ELR (cell line): Measurements from ENCODE around the gene PREX1.

Experiments used
- DNase-seq: peaks from one replicate; pipeline ENCODE4 v3.0.0-alpha.2; 2015; ENCODE audit warnings: low read depth

The PREX1 gene

GRCh38 chr20:48680650-48681049 lies 147.1 kb downstream of the PREX1 start:
- no peak for DNase-seq

- no peak for DNase-seq
These were observed 148.2 kb downstream of the PREX1 start for GRCh38 chr20:48679599-48679998.

- no peak for DNase-seq
These were observed 148.8 kb downstream of the PREX1 start for GRCh38 chr20:48679011-48679410.

GRCh38 chr20:48678421-48678820 lies 149.4 kb downstream of the PREX1 start:
- no peak for DNase-seq

DNA sequence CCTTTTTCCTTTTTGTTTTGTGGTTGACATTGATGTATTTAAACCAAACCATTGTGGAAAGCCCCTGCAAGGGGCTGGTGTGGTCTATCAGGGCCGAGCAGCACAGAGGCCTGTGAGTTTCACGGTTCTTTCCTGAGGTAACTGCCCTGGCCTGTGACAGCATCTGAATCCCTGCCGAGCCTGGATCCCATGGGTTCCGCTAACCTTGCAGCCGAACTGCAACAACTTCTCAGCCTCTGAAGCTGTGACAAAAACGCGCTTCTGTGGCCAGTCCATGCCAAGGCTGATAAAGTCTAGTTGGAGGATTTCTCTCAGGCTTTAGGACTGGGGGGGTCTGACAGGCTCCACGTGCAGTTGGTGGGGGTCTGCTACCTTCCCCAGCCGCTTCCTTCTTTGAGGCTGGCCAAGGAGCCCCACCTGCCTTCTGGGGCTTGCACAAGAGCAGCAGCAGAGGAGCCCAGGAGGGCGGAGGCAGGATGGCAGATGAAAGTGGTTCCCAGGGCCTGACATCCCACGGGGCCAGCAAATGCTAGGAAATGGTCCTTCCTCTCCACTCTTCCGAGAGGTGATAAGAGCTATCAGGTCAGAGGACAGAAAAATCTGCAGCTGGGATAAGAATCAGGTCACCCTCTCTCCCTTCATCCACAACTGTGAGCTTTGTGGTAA lies 150.9 kb downstream of the PREX1 start:
- no peak for DNase-seq

GRCh38 chr20:48676125-48676524 lies 151.7 kb downstream of the PREX1 start:
- no peak for DNase-seq

DNA sequence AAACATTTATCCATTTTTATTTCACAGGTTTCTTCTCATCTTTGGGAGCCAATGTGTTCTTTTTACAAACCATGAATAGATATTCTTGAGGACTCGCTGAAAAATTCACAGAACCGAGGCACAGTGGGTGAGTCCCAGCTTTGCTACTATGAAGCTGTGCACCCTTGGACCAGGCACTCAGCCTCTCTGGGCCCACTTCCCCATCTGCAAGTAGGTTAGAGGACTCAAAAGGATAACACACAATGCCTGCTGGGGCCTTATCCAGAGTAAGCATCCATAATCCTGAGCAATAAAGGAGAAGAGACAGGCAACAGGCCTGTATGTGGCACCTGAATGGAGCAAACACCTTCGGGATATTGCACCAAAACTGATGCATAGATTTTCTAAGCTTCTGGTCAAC lies 153.3 kb downstream of the PREX1 start:
- DNase-seq = no peak

GRCh38 chr20:48673507-48673906 lies 154.3 kb downstream of the PREX1 start:
- no peak for DNase-seq

- DNase-seq = no peak
These were observed 155.5 kb downstream of the PREX1 start for GRCh38 chr20:48672324-48672723.

GRCh38 chr20:48671141-48671540 lies 156.7 kb downstream of the PREX1 start:
- DNase-seq = no peak

DNA sequence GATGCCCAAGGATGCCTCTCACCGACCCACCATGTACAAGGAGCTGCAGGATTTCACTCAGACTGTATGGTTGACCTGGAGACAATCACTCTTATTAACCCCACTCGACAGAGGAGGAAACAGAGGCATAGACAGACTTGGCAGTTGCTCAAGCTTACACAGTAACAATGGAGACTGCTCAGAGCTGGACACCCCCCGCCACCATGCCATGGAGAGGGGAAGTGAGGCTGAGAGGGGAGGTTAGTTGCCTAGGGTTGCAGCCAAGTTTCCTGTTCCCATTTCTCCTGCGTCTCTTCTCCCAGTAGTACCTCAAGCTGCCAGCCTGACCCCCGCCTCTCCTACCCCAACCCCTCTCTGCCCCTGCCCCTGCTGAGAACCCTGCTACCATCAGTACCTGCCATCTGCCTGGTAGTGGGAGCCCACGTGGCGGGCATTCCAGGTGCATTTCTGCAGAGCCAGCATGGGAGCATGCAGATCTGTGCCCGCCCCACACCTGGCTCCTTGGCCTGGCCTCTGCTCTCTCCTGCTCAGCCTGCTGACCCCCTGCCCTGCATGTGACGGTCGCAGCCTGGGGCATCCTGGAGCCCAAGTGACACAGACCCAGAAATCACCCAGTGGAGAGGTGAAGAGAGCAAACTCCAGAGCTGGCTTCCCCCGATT lies 157.7 kb downstream of the PREX1 start:
- no peak for DNase-seq

DNA sequence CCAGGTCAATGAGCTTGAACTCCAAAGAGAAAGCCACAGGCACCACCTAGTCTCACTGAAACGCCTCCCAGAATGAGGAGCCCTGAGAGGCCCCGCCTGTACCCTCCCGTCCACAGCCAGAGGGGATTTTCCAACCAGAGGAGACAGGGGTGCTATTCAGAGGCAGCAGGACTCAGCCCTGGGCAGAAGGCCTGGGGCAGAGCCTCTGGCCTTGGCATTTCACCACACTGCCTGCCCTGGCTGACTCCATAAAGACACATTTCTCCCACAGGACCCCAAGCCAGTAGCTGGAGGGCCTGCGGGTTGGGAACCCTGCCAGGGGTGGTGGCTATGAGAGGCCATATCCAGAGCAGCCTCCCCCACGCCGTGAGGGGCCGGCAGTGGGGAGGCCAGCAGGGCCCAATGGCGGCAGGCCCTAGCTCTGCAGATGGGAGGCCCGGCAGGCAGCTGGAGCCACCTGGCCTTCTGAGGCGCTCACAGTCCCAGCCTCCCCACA lies 159.3 kb downstream of the PREX1 start:
- DNase-seq = no peak

DNA sequence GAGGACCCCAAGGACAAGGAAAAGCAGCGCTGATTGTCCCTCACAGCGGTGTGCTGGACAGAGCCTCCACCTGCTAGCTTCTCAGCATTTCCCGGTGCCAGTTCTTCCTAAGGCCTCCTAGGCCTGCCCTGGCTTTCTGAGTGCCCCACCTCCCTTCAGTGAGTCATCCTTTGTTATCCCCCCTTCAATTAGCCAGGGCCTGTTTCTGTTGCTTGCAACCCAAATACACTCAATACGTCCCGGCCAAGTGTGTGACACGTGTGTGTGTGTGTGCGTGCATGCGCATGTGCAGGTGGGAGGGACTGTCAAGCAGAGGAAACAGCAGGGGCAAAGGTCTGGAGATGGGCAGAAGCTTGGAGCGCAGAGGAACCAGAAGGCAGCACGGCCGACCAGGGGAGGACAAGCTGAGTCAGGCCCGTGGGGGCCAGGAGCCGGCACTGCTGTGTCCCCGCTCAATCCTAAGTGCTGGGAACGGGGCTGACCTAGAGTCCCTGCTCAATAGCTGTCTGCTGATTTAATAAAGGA lies 159.8 kb downstream of the PREX1 start:
- DNase-seq = no peak

DNA sequence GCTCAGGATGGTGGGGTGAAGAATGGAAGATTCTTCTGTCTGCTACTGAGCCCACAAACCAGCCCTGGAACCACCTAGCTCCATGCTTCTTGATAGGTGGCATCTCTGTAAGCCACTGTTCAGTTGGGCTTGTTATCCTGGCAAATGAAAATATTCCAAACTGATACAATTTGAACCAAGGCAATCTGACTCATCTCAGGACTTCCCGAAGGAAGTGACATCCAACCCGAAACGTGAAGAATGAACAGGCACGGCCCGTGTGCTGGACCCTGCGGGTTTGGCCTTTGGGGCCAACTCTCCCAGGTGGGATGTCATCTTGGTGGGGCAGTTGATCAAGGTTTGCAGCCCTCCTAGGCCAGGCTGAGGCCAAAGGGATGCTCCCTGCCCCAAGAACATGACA lies 160.3 kb downstream of the PREX1 start:
- no peak for DNase-seq

DNA sequence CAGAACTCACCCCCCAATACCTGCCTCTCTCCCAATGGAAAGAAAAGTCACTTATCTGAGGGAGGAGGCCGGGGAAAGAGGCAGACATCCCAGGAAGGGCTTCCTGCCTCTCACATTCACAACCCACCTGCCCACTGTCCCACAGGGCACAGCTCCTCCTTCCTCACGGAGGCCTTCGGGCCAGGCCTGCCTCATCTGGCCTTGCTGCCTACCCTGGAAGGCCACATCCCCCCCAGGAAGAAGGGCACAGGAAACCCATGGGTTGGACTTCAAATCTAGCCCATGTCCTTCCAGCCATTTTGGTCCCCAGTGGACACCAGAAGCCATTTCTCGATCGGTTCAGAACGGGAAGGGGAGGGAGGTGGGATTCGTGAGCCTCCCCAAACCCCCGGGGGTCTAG lies 162.0 kb downstream of the PREX1 start:
- DNase-seq = no peak

- no peak for DNase-seq
These were observed 165.1 kb downstream of the PREX1 start for GRCh38 chr20:48662711-48663110.

DNA sequence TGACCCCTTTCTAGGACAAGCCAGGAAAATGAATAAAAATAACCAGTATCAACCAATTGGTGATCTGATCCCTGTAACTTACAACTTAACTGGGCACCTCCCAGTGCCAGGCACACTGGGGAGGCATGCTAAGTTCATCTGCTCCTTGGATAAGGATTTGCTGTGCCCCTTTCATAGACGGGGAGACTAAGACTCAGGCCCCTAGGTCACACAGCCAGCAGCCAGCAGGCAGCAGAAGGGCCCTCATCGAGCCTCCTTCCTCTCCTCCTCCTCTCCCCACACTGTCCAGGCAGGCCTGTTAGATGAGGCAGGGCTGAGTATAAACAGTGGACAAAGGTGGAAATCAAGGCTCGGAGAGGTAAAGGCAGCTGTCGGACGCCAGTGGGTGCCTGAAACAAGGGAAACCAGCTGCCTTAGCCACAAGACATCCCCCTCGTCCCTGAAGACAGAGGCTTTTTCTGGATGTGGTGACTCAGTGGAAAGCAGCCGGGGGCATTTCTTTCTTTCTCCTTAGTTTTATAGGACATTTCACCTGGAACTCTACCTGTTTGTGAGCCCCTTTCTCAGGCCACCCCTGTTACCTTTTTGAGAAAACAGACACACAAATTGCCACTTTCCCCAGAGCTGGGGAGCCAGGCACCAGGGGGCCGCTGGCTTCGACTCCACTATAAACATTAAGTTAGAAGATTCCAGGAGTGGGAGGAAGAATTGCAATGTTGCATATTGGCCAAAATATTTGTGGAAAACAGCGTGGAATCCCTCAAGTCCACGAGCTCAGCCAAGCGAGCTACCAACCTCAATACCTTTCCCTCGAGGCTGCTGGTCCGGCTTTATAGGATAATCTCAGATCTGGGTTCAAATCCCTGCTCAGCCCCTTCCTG lies 166.0 kb downstream of the PREX1 start:
- no peak for DNase-seq

GRCh38 chr20:48660788-48661187 lies 167.0 kb downstream of the PREX1 start:
- DNase-seq = no peak

- no peak for DNase-seq
These were observed 167.9 kb downstream of the PREX1 start for GRCh38 chr20:48659858-48660257.

GRCh38 chr20:48658505-48658904 lies 169.3 kb downstream of the PREX1 start:
- no peak for DNase-seq

DNA sequence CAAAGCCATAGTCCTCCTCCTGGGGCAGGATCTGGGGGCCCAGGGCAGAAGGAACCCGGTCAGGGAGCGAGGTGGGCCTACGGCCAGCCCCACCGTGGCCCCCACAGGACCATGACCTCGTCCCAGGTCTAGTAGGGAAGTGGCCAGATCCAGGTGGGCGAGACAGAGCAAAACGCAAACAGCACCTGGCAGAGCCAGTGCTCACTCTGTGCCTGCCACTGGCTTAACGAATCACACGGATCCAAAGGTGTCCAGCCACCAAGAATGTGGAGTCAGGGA lies 169.7 kb downstream of the PREX1 start:
- DNase-seq = no peak

DNA sequence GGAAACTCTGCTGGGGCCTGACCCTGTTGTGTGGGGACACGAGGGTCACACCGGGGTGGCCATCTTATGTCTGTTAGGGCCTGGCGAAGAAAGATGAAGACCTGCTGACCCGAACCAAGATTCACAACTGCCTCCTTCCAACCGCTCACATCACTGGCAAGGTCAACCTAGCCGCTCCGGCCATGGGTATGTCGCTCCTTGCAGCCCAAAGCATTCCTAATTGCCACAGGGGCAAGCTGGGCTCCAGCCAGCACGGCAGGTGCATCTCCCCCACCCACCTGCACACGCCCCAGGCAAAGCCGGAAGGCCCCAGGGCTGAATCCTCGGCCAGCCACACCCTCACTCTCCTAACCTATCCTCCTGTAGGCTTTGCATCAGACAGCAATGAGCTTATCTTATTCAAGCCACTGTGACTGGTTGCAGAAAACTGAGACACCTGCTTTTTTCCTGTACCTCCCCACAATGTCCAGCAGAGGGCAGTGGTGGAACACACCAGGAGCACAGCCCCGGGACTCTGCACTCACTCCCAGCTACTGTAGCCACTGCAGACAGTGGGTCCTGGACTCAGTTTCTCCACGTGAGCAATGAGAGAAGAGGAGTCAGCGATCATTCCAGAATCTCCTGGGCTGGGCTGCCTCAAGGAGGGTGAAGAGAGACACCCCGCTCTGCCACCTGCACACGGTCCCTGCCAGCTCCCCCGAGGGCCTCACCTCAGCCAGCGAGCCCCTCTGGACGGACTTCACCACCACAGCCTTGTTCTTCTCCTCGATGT lies 170.2 kb downstream of the PREX1 start:
- DNase-seq = peak; percentile 80
